ENCODE results near the gene SSTR1. TPM values are rescaled to one million over a fixed set of nuclear protein-coding genes. Genes with fewer than 3 reads are reported as not detected.

SSTR1 gene
- total and polyA plus RNA-seq, 2 of the 13 experiments (the other 11 are each of a cell fraction or from before 2014, with no cell fraction given) = 0.04 TPM

DNA sequence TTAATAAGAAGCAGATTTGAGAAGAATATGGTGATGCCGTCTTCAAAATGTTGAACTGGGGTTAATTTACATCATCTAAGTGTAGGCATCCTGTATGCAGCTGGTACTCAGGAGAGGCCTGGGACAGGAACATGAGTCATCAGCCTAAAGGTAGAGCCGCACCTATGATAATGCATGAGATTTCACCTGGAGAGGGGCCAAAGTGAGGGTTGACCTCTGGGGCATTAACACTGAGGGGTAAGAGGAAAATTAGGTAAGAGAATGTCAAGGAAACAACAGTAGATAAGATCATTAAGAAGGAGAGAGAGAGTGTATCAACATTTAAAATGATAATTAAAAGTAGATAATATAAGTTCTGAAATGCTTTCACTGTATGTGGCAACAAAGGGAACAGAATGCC, 20.2 kb upstream of the SSTR1 start (continued):
- TF ChIP-seq, protein P1, sequence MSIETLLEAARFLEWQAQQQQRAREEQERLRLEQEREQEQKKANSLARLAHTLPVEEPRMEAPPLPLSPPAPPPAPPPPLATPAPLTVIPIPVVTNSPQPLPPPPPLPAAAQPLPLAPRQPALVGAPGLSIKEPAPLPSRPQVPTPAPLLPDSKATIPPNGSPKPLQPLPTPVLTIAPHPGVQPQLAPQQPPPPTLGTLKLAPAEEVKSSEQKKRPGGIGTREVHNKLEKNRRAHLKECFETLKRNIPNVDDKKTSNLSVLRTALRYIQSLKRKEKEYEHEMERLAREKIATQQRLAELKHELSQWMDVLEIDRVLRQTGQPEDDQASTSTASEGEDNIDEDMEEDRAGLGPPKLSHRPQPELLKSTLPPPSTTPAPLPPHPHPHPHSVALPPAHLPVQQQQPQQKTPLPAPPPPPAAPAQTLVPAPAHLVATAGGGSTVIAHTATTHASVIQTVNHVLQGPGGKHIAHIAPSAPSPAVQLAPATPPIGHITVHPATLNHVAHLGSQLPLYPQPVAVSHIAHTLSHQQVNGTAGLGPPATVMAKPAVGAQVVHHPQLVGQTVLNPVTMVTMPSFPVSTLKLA (IDR thresholded peaks at IDR 0.05) = no peak

DNA sequence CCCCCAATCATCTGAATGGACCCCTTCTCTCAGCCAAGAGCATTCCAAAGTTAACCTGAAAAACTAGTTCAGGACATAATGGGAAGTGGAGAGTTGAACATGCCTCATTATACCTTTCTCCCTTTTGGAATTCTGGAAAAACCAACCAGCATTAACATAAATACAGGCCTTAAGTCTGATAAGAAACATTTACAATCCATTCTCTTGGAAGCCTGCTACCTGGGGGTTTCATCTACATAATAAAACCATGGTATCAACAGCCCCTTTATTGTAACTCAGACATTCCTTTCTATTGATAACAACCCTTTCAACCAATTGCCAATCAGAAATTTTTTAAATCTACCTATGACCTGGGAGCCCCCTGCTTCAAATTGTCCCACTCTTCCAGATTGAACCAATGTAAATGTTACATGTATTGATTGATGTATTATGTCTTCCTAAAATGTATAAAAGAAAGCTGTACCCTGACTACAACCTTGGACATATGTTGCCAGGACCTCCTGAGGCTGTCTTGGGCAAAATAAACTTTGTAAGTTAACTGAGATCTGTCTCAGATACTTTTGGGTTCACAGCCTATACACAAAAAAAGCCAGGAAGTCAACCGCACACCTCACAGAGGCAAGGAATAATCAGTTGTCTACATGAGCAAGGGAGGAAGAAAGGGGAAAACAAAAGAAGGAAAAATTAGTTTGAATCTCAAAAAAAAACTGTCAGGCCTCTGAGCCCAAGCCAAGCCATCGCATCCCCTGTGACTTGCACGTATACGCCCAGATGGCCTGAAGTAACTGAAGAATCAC, 17.6 kb upstream of the SSTR1 start:
- 42% methylated on average over 4 of the region's 4 CpGs for WGBS (ENCODE audit: low lambda C conversion rate)
- H4K20me1 ChIP-seq (ENCODE audit: insufficient read depth, low read length) = no peaks in the 10 kb centered on the region
- in situ Hi-C loops (cut with HindIII; ENCODE audit: extremely low pct_ligation_motif_present, low pct_unique_long_range_greater_than_20kb) (no loop called here), intact Hi-C loops (cut with micrococcal nuclease; ENCODE audit: unreplicated experiment) (no loop called here)
- H3K79me2 ChIP-seq (ENCODE audit: insufficient read depth, low read length) = no peaks in the 10 kb centered on the region
- POLR2A ChIA-PET = no interaction called here
- H3K4me3 ChIP-seq (replicated peaks in 1 of 3; ENCODE audit: insufficient read depth in 1 of 3, low read depth in 2 of 3, low read length in 3 of 3) = no peak overlapping the region
- ATAC-seq (no peak), FAIRE-seq (no peak), DNase-seq (ENCODE audit: low spot score) (no peak)
- no peaks in the 10 kb centered on the region for H3K9me3 ChIP-seq (ENCODE audit: low read length)
- H3K9ac ChIP-seq (ENCODE audit: insufficient read depth, low read depth, low read length) = no peak overlapping the region
- CTCF ChIA-PET (ENCODE audit: low intra/inter-chr PET ratio, low total read pairs) = no interaction called here
- H3K36me3 ChIP-seq (replicated peaks in 1 of 2; ENCODE audit: control insufficient read depth in 1 of 2, insufficient read depth in 2 of 2, low read length in 2 of 2) = no peaks in the 10 kb centered on the region
- no peak overlapping the region for H3K4me2 ChIP-seq (ENCODE audit: low read depth, low read length)
- no peaks in the 10 kb centered on the region; a peak in 1 of 5 replicates for H3K27me3 ChIP-seq (ENCODE audit: control insufficient read depth in 1 of 2, insufficient read depth in 2 of 2, low read length in 2 of 2)
- BruUV-seq (replicated peaks) = no TSS peak
- no peak overlapping the region for H3K27ac ChIP-seq (ENCODE audit: extremely low read length, insufficient read depth, low read length)
- H2AFZ ChIP-seq (ENCODE audit: low read length) = no peak overlapping the region
- no peaks in the 10 kb centered on the region for H3K4me1 ChIP-seq (ENCODE audit: insufficient read depth, low read length)
- TF ChIP-seq SP140L (CRISPR knock-in tag; IDR thresholded peaks at IDR 0.05; ENCODE audit: borderline replicate concordance) = no peak
- TF ChIP-seq NRL (CRISPR knock-in tag; IDR thresholded peaks at IDR 0.05; ENCODE audit: borderline replicate concordance) = no peak
- TF ChIP-seq ZNF800 (CRISPR knock-in tag; IDR thresholded peaks at IDR 0.05) = no peak
- TF ChIP-seq GTF2F1 (IDR thresholded peaks at IDR 0.05; ENCODE audit: low read length) = no peak
- no peak for TF ChIP-seq ZNF136 (CRISPR knock-in tag; IDR thresholded peaks at IDR 0.05; ENCODE audit: low read depth)
- TF ChIP-seq ZSCAN22 (CRISPR knock-in tag; IDR thresholded peaks at IDR 0.05) = no peak
- no peak for TF ChIP-seq MAFK (conservative IDR thresholded peaks at IDR 0.05 in 1 of 2, IDR thresholded peaks at IDR 0.05 in 1 of 2; ENCODE audit: low read length in 2 of 2)
- TF ChIP-seq HOXD1 (CRISPR knock-in tag; IDR thresholded peaks at IDR 0.05) = no peak
- TF ChIP-seq MTA3 (CRISPR knock-in tag; IDR thresholded peaks at IDR 0.05) = no peak
- TF ChIP-seq DNMT3B (CRISPR knock-in tag; conservative IDR thresholded peaks at IDR 0.05) = no peak
- TF ChIP-seq ZNF333 (CRISPR knock-in tag; IDR thresholded peaks at IDR 0.05; ENCODE audit: borderline replicate concordance) = no peak
- TF ChIP-seq, protein P2, sequence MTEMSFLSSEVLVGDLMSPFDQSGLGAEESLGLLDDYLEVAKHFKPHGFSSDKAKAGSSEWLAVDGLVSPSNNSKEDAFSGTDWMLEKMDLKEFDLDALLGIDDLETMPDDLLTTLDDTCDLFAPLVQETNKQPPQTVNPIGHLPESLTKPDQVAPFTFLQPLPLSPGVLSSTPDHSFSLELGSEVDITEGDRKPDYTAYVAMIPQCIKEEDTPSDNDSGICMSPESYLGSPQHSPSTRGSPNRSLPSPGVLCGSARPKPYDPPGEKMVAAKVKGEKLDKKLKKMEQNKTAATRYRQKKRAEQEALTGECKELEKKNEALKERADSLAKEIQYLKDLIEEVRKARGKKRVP (CRISPR knock-in tag; IDR thresholded peaks at IDR 0.05) = no peak
- TF ChIP-seq MAFF (IDR thresholded peaks at IDR 0.05; ENCODE audit: low read depth, low read length) = no peak
- no peak for TF ChIP-seq JARID2 (CRISPR knock-in tag; IDR thresholded peaks at IDR 0.05; ENCODE audit: insufficient replicate concordance)
- TF ChIP-seq ELF4 (CRISPR knock-in tag; IDR thresholded peaks at IDR 0.05; ENCODE audit: borderline replicate concordance) = no peak
- TF ChIP-seq ZNF580 (CRISPR knock-in tag; IDR thresholded peaks at IDR 0.05; ENCODE audit: borderline replicate concordance, low read depth) = no peak
- no peak for TF ChIP-seq POLR2A (IDR thresholded peaks at IDR 0.05; ENCODE audit: insufficient read depth in 1 of 2, low read depth in 2 of 2, low read length in 2 of 2)

Measured in HepG2 (cell line).